AG04450 (cell line): ENCODE data around the gene NUDT1. TPM values are rescaled to one million over a fixed set of nuclear protein-coding genes. Genes with fewer than 3 reads are reported as not detected.

Experiments
- CTCF ChIA-PET: fragments of 300-600, 350-600 bp; formaldehyde crosslinking; extraction: SDS; loops from one replicate; lab custom pipeline; 2022; ENCODE audit warnings: antibody characterized with exemption, inconsistent platforms; lab: Charles Lee
- POLR2A ChIA-PET: fragments of 350-600 bp; formaldehyde crosslinking; extraction: SDS; loops from one replicate; lab custom pipeline; 2021; ENCODE audit warnings: antibody characterized with exemption, inconsistent platforms; lab: Yijun Ruan, JAX
- DNase-seq: peaks from one replicate; pipeline ENCODE4 v3.0.0-alpha.2; 2011; ENCODE audit warnings: low read depth, low spot score
- H3K27ac ChIP-seq: one replicate; pipeline ENCODE4 v1.5.1; 2012; ENCODE audit warnings: low read depth, low read length, control low read depth
- H3K27me3 ChIP-seq: one replicate; pipeline ENCODE4 v1.6.0; 2012; ENCODE audit warnings: low read length; ENCODE audit not compliant: control insufficient read depth, insufficient read depth
- H3K4me3 ChIP-seq: 2 replicates; pipeline ENCODE4 v1.5.1; 2011; ENCODE audit warnings: mild to moderate bottlenecking, low read depth, low read length, control low read depth
- H3K9me3 ChIP-seq: 2 replicates; pipeline ENCODE4 v1.5.1; 2012; ENCODE audit warnings: low read length; ENCODE audit not compliant: control insufficient read depth, insufficient read depth
- polyA plus RNA-seq: library from polyadenylated mRNA; depleted of rRNA; stranded (reverse); fragments of >200 nt; gene quantifications from 2 replicates; pipeline ENCODE4 v1.2.3, GENCODE V29; 2011
- TF ChIP-seq, protein P1 (sequence below): IDR thresholded peaks from 2 replicates; pipeline ENCODE4 v1.5.1; 2011; ENCODE audit warnings: low read depth, low read length, control low read depth, inconsistent platforms

The NUDT1 gene
- polyA plus RNA-seq, 1 experiment, result 11.5 TPM

DNA sequence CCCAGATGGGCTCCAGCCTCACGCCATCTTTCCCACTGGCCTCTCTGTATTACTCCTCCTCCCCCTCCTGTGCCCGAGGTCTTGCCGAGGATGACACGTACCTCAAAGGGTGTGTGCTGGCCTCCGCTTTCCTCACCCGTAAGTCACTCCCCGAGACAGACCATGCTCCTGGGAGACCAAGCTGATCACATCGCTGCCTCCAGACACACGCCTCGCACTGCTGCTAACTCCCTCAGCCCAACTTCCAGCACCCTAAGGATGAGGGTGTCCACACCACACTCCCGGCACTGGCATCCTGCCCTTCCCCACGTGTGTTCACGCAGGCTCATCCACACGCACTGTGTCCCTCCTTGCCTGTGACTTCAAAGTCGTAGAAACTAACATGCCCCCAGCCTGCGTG, 33.3 kb upstream of the NUDT1 start:
- TF ChIP-seq, protein P1, sequence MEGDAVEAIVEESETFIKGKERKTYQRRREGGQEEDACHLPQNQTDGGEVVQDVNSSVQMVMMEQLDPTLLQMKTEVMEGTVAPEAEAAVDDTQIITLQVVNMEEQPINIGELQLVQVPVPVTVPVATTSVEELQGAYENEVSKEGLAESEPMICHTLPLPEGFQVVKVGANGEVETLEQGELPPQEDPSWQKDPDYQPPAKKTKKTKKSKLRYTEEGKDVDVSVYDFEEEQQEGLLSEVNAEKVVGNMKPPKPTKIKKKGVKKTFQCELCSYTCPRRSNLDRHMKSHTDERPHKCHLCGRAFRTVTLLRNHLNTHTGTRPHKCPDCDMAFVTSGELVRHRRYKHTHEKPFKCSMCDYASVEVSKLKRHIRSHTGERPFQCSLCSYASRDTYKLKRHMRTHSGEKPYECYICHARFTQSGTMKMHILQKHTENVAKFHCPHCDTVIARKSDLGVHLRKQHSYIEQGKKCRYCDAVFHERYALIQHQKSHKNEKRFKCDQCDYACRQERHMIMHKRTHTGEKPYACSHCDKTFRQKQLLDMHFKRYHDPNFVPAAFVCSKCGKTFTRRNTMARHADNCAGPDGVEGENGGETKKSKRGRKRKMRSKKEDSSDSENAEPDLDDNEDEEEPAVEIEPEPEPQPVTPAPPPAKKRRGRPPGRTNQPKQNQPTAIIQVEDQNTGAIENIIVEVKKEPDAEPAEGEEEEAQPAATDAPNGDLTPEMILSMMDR, result no peak
- ChIA-PET CTCF (interaction anchor here (0.9 to 1.6 kb wide), 3 partner anchors 14 to 547 kb away, joined by 3 to 5 read pairs (median 4); no protein-coding TSS in a partner anchor), POLR2A (no interaction called here)
- no peaks in the 10 kb centered on the region for H3K27me3 ChIP-seq
- H3K27ac ChIP-seq, result no peak overlapping the region
- H3K4me3 ChIP-seq, result no peak overlapping the region
- H3K9me3 ChIP-seq, result peaks cover 5% of the 10 kb centered on the region; the same call in 1 of the 2 replicates
- no peak for DNase-seq

DNA sequence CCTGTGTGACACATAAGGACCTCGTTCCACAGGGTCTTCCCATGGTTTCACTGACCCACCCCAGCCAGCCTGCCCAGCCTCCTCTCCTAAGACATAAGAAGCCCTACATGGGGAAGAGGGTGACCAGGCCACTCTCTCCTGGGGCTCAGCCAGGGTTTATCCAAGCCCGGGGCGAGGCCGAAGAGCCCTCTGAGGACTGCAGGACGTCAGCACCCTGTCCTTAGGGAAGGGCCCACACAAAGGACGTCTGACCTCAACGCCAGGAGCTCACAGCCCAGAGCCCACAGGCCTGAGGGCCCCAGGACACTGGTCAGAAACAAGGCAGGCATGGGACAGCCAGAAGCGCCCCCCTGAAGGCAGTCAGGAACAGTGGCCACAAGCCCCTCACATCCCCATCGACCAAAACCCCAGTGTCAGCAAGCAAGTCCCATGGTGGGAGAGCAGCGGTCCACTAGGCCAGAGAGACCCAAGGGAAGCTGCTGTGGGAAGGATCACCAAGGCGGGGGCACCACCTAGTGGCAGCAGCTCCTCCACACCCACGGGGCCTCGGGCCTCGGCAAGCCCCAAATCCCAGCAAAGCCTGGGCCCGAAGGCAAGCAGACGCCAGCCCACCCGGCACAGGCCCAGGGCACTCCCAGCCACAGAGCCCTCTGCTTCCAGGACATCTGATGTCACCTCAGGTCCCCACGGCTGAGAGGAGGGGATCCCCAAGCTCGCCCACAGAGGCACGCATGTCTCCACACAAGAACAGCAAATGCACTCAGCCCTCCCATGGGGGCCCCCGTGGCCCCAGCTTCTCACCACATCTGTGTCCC, 32.7 kb upstream of the NUDT1 start:
- ChIA-PET POLR2A (interaction anchor here (1.5 kb wide), 1 partner anchor 149 kb away, joined by 5 read pairs; no protein-coding TSS in a partner anchor), CTCF (interaction anchor here (0.5 to 1.6 kb wide), 10 partner anchors 9 to 947 kb away, joined by 3 to 5 read pairs (median 4); no protein-coding TSS in a partner anchor)
- Histone ChIP-seq H3K4me3 (no peak overlapping the region), H3K27me3 (no peaks in the 10 kb centered on the region), H3K9me3 (peaks cover 5% of the 10 kb centered on the region; the same call in 1 of the 2 replicates), H3K27ac (no peak overlapping the region)
- peak; percentile 55 for DNase-seq
- TF ChIP-seq, protein P1, result peak; percentile 90

GRCh38 chr7:2209961-2210323, 32.1 kb upstream of the NUDT1 start:
- H3K27ac ChIP-seq, result no peak overlapping the region
- H3K27me3 ChIP-seq, result no peaks in the 10 kb centered on the region
- peaks cover 5% of the 10 kb centered on the region; the same call in 1 of the 2 replicates for H3K9me3 ChIP-seq
- CTCF ChIA-PET, result interaction anchor here (0.5 to 1.6 kb wide), 8 partner anchors 8 to 948 kb away, joined by 3 to 5 read pairs (median 4); no protein-coding TSS in a partner anchor
- H3K4me3 ChIP-seq, result no peak overlapping the region
- no peak for DNase-seq
- POLR2A ChIA-PET, result interaction anchor here (1.5 kb wide), 1 partner anchor 149 kb away, joined by 5 read pairs; no protein-coding TSS in a partner anchor
- TF ChIP-seq, protein P1, result no peak

DNA sequence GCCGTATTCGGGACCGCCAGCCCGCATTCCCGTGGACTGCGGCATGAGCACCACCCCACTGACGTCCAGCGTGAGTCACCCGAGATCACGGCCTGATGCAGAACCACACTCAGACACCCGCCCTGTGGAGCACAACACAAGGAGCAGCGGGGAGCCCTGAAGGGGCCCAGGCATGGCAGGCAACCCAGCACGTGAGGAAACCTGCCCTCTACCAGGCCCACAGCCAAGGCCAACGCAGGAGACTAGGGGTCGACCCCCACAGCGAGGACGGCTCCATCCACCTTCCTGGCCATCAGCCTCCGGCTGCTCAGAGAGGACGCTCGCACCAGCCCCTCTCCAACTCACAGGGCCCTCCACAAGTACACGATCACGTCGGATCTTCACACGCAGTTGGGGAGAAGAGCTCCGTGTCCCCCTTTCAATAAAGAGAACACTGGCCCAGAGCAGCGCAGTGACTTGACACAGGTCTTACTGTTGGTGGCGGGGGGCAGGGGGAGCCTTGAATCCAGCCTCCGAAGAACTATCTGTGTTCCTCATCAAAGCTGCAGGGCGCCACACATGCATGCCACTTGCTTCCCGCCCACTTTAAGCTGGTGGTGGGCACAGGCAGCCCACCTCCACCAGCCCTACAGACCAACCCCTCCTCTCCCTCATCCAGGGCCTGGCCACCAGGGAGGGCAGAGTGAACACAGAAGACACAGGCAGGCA, 31.3 kb upstream of the NUDT1 start:
- H3K27me3 ChIP-seq, result no peaks in the 10 kb centered on the region
- no peak overlapping the region for H3K27ac ChIP-seq
- TF ChIP-seq, protein P1, result no peak
- peaks cover 8% of the 10 kb centered on the region; the same call in 1 of the 2 replicates for H3K9me3 ChIP-seq
- POLR2A ChIA-PET, result interaction anchor here (1.5 kb wide), 1 partner anchor 150 kb away, joined by 5 read pairs; no protein-coding TSS in a partner anchor
- no peak for DNase-seq
- no peak overlapping the region for H3K4me3 ChIP-seq
- CTCF ChIA-PET, result no interaction called here
